Endothelial cell of umbilical vein (primary cell): ENCODE measurements around the gene CALCR. TPM values are rescaled to one million over a fixed set of nuclear protein-coding genes. Genes with fewer than 3 reads are reported as not detected.

Experiments used
- BruUV-seq: library from RNA; stranded (reverse); fragments of 400-500 nt; replicated peaks from 2 replicates; lab custom pipeline; 2021; lab: Mats Ljungman, UMichigan
- CTCF ChIA-PET: fragments of 300-600, 350-600 bp; sonication (Branson Sonifier 250); formaldehyde crosslinking; loops from one replicate; lab custom pipeline; 2021; ENCODE audit warnings: antibody characterized with exemption, inconsistent platforms; lab: Charles Lee
- POLR2A ChIA-PET: fragments of 300-600, 350-600 bp; sonication (Branson Sonifier 250); formaldehyde crosslinking; loops from one replicate; lab custom pipeline; 2021; ENCODE audit warnings: antibody characterized with exemption, inconsistent platforms; lab: Charles Lee
- DNase-seq: peaks from one replicate; pipeline ENCODE4 v3.0.0-alpha.2; 2011; ENCODE audit warnings: low read depth, low spot score
- FAIRE-seq: peaks from 2 replicates; lab custom pipeline; 2011; peaks lifted over from hg19 to GRCh38; lab: Jason Lieb, UNC
- H2AFZ ChIP-seq: 2 replicates; pipeline ENCODE4 v1.6.0; 2012; ENCODE audit warnings: low read depth, low read length, control low read depth, inconsistent platforms
- H3K27ac ChIP-seq: 2 replicates; pipeline ENCODE4 v1.5.1; 2011; ENCODE audit warnings: low read depth, mild to moderate bottlenecking, control low read depth, low read length, moderate library complexity; ENCODE audit not compliant: insufficient read depth
- H3K27me3 ChIP-seq, 2 experiments: 2 replicates each; pipeline versions ENCODE4 v1.6.0 to v1.6.1; 2011; ENCODE audit warnings: low read length in 2 of 2, mixed read lengths in 1 of 2; ENCODE audit not compliant: control insufficient read depth in 2 of 2, insufficient read depth in 2 of 2
- H3K36me3 ChIP-seq, 2 experiments: 2 replicates in 1 of 2; 3 replicates in 1 of 2; pipeline ENCODE4 v1.5.1; 2011; ENCODE audit warnings: low read length in 2 of 2, mild to moderate bottlenecking in 1 of 2, moderate library complexity in 1 of 2; ENCODE audit not compliant: control insufficient read depth in 2 of 2, insufficient read depth in 2 of 2; ENCODE audit errors: extremely low read depth in 1 of 2
- H3K4me1 ChIP-seq: 3 replicates; pipeline ENCODE4 v1.5.1; 2011; ENCODE audit warnings: mild to moderate bottlenecking, low read length; ENCODE audit not compliant: control insufficient read depth, insufficient read depth; ENCODE audit errors: extremely low read depth
- H3K4me2 ChIP-seq: 2 replicates; pipeline ENCODE4 v1.6.1; 2011; ENCODE audit warnings: low read length, control low read depth, mixed read lengths; ENCODE audit not compliant: insufficient read depth
- H3K4me3 ChIP-seq, 3 experiments: fragments of 200-600 bp in 1 of 3; sonication (generic), shearing (Covaris generic) in 1 of 3; replicated peaks in 1 of 3; 2 replicates each; pipeline ENCODE4 v1.5.1; 2011 to 2016; ENCODE audit warnings: control low read depth in 3 of 3, low read length in 3 of 3, mild to moderate bottlenecking in 2 of 3, inconsistent platforms in 1 of 3, low read depth in 1 of 3, moderate library complexity in 1 of 3; ENCODE audit not compliant: insufficient read depth in 1 of 3
- H3K79me2 ChIP-seq: 2 replicates; pipeline ENCODE4 v1.6.0; 2012; ENCODE audit warnings: low read length, inconsistent platforms; ENCODE audit not compliant: control insufficient read depth, insufficient read depth
- H3K9ac ChIP-seq: replicated peaks from 2 replicates; pipeline ENCODE3; 2011; ENCODE audit warnings: low read length, control low read depth; ENCODE audit not compliant: insufficient read depth; ENCODE audit errors: extremely low read depth
- H3K9me1 ChIP-seq: replicated peaks from 3 replicates; pipeline ENCODE4 v1.6.0; 2011; ENCODE audit warnings: mild to moderate bottlenecking, low read length; ENCODE audit not compliant: control insufficient read depth, insufficient read depth; ENCODE audit errors: extremely low read depth
- H3K9me3 ChIP-seq: replicated peaks from 2 replicates; pipeline ENCODE4 v1.5.1; 2012; ENCODE audit warnings: low read length, inconsistent platforms; ENCODE audit not compliant: control insufficient read depth, insufficient read depth
- H4K20me1 ChIP-seq: replicated peaks from 2 replicates; pipeline ENCODE3; 2011; ENCODE audit warnings: mild to moderate bottlenecking, low read length; ENCODE audit not compliant: control insufficient read depth, insufficient read depth; ENCODE audit errors: extremely low read depth
- EZH2 ChIP-seq: IDR thresholded peaks from 2 replicates; pipeline ENCODE4 v1.6.1; 2012; ENCODE audit warnings: borderline replicate concordance, low read depth, mild to moderate bottlenecking, moderate library complexity, low read length, inconsistent platforms; ENCODE audit not compliant: severe bottlenecking
- FOS ChIP-seq: IDR thresholded peaks from 2 replicates; pipeline ENCODE4 v1.6.1; 2011; ENCODE audit warnings: mild to moderate bottlenecking, low read length, moderate library complexity, borderline replicate concordance; ENCODE audit not compliant: insufficient read depth
- GATA2 ChIP-seq: IDR thresholded peaks from 2 replicates; pipeline ENCODE4 v1.7.0; 2011; ENCODE audit warnings: low read depth, mild to moderate bottlenecking, moderate library complexity, mixed read lengths, low read length; ENCODE audit not compliant: insufficient read length, insufficient read depth
- JUN ChIP-seq: IDR thresholded peaks from 2 replicates; pipeline ENCODE4 v1.6.1; 2011; ENCODE audit warnings: borderline replicate concordance, low read depth; ENCODE audit not compliant: insufficient read length, insufficient read depth
- MYC ChIP-seq: IDR thresholded peaks from one replicate; pipeline ENCODE4 v1.6.1; 2011; ENCODE audit warnings: mild to moderate bottlenecking, low read depth, low read length
- POLR2A ChIP-seq: IDR thresholded peaks from 2 replicates; pipeline ENCODE4 v1.6.1; 2012; ENCODE audit warnings: low read depth, mild to moderate bottlenecking, control low read depth, low read length
- POLR2AphosphoS5 ChIP-seq: IDR thresholded peaks from 2 replicates; pipeline ENCODE4 v1.6.1; 2012; ENCODE audit warnings: low read depth, mild to moderate bottlenecking, control low read depth, low read length, moderate library complexity; ENCODE audit not compliant: insufficient read depth
- dilution Hi-C: fragments of 300-500 bp; cut with MboI; formaldehyde crosslinking; loops from one replicate; pipeline ENCODE4 v1.15.0; 2019; ENCODE audit warnings: low sequenced_read_pairs; ENCODE audit not compliant: extremely low pct_ligation_motif_present
- intact Hi-C: fragments of 100-400 bp; cut with micrococcal nuclease; formaldehyde crosslinking; loops from one replicate; pipeline ENCODE4 v1.10.0; 2022
- polyA plus RNA-seq, 4 experiments: library from polyadenylated mRNA; depleted of rRNA in 3 of 4; stranded (reverse) in 3 of 4; unstranded in 1 of 4; fragments of >200 nt; gene quantifications; 2 replicates each; pipeline versions ENCODE4 v1.2.1 to v1.2.3, GENCODE V29; 2011 to 2012; ENCODE audit warnings: missing spikeins in 1 of 4
- total RNA-seq: library from RNA; stranded (reverse); gene quantifications from 2 replicates; pipeline ENCODE4 v1.2.3, GENCODE V29; 2021
- TF ChIP-seq, protein P1 (sequence below), 2 donors: IDR thresholded peaks; 1 replicate in 1 of 2; 2 replicates in 1 of 2; pipeline ENCODE4 v1.5.1; 2011; ENCODE audit warnings: low read length in 2 of 2, mild to moderate bottlenecking in 2 of 2, moderate library complexity in 2 of 2, control low read depth in 1 of 2, inconsistent platforms in 1 of 2, low read depth in 1 of 2; ENCODE audit not compliant: insufficient read depth in 1 of 2; ENCODE audit errors: extremely low read depth in 1 of 2
- TF ChIP-seq, protein P2 (sequence below): IDR thresholded peaks from 2 replicates; pipeline ENCODE4 v1.6.1; 2011; ENCODE audit not compliant: insufficient read depth, insufficient read length

CALCR gene
- total and polyA plus RNA-seq, 2 donors (not counting 3 experiments of a cell fraction or from before 2014, with no cell fraction given) = not detected

DNA sequence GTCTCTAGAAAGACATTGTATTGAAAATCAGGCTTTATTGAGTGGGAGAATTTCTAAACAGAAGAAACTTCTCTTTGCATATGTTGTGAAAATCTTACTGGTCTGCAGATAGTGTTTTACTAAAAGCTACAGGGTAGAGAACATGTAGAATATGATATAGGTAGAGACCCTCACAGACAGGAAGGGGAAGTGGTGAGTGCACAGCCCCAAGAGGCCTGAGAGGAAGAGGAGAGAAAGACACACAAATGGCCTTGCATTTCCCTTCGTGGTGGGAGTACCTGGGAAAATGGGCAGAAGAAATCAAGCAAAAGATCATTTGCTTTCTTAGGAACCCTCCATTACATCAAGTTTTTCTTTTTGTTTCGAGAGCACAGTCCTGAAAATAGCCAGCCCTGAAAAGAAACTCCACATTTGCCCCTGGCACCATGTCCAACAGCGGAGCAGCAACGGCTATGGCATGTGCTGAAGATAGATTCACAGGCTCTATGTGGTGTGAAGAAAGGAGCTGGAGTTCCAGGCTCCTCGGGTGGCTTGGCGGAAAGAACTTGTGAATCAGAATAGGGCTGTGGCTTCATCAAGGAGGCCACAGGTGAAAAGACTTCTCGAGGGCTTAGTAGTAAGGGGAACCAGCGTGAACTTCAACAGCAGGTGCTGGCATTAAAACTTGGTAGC, 143.5 kb downstream of the CALCR start:
- no peak for FAIRE-seq
- Histone ChIP-seq H3K27ac (no peak overlapping the region), H3K36me3 (no peaks in the 10 kb centered on the region), H3K79me2 (no peaks in the 10 kb centered on the region), H4K20me1 (no peaks in the 10 kb centered on the region), H3K4me2 (no peak overlapping the region), H3K4me3 (no peak overlapping the region), H3K4me1 (no peaks in the 10 kb centered on the region), H3K27me3 (no peaks in the 10 kb centered on the region), H3K9me1 (no peaks in the 10 kb centered on the region), H3K9me3 (no peaks in the 10 kb centered on the region), H2AFZ (no peak overlapping the region), H3K9ac (no peak overlapping the region)
- POLR2A ChIA-PET = no interaction called here
- TF ChIP-seq JUN (no peak), GATA2 (no peak), POLR2A (no peak), EZH2 (no peak), FOS (no peak), MYC (no peak), POLR2AphosphoS5 (no peak)
- TF ChIP-seq, protein P1, sequence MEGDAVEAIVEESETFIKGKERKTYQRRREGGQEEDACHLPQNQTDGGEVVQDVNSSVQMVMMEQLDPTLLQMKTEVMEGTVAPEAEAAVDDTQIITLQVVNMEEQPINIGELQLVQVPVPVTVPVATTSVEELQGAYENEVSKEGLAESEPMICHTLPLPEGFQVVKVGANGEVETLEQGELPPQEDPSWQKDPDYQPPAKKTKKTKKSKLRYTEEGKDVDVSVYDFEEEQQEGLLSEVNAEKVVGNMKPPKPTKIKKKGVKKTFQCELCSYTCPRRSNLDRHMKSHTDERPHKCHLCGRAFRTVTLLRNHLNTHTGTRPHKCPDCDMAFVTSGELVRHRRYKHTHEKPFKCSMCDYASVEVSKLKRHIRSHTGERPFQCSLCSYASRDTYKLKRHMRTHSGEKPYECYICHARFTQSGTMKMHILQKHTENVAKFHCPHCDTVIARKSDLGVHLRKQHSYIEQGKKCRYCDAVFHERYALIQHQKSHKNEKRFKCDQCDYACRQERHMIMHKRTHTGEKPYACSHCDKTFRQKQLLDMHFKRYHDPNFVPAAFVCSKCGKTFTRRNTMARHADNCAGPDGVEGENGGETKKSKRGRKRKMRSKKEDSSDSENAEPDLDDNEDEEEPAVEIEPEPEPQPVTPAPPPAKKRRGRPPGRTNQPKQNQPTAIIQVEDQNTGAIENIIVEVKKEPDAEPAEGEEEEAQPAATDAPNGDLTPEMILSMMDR (IDR thresholded peaks at IDR 0.05; ENCODE audit: extremely low read depth in 1 of 2, insufficient read depth in 1 of 2, low read depth in 1 of 2, low read length in 2 of 2) = no peak
- TF ChIP-seq, protein P2, sequence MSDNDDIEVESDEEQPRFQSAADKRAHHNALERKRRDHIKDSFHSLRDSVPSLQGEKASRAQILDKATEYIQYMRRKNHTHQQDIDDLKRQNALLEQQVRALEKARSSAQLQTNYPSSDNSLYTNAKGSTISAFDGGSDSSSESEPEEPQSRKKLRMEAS = no peak
- no peak for DNase-seq
- dilution Hi-C loops = no loop called here
- intact Hi-C loops = no loop called here
- CTCF ChIA-PET = interaction anchor here (1.6 to 1.7 kb wide), 2 partner anchors 12 kb away, joined by 7 to 8 read pairs; no protein-coding TSS in a partner anchor
- BruUV-seq = no TSS peak
